ENCODE measurements around the gene ELF3.

- no peak for TF ChIP-seq POLR2AphosphoS5 (IDR thresholded peaks at IDR 0.05)
- TF ChIP-seq CTCF (IDR thresholded peaks at IDR 0.05 in 8 of 11, conservative IDR thresholded peaks at IDR 0.05 in 3 of 11): no peak
- TF ChIP-seq POLR2A (IDR thresholded peaks at IDR 0.05): no peak
Measured at GRCh38 chr1:202007805-202008489, 2.4 kb upstream of the ELF3 start.
